ENCODE results near the gene APOO. TPM values are rescaled to one million over a fixed set of nuclear protein-coding genes. Genes with fewer than 3 reads are reported as not detected.

Gene APOO
- total and polyA plus RNA-seq, 2 experiments from 2014 or later: 32.8 to 72.4 TPM

- TF ChIP-seq ZNF462 (CRISPR knock-in tag; IDR thresholded peaks at IDR 0.05): no peak
- no peak for TF ChIP-seq EZH2 (IDR thresholded peaks at IDR 0.05; ENCODE audit: low read depth, unreplicated experiment)
- no peak for TF ChIP-seq NANOG (IDR thresholded peaks at IDR 0.05; ENCODE audit: borderline replicate concordance)
- TF ChIP-seq REST (IDR thresholded peaks at IDR 0.05; ENCODE audit: unreplicated experiment): no peak
Measured at GRCh38 chrX:23936180-23936579, 28.4 kb upstream of the APOO start (continued).

- DNase-seq (ENCODE audit: low spot score): no peak
- Histone ChIP-seq H3K27me3 (ENCODE audit: insufficient read depth) (no peaks in the 10 kb centered on the region), H3K27ac (ENCODE audit: low read depth) (no peak overlapping the region), H3K79me2 (replicated peaks; ENCODE audit: insufficient read depth) (no peaks in the 10 kb centered on the region), H3K4me3 (no peak overlapping the region), H4K20me1 (replicated peaks; ENCODE audit: insufficient read depth) (no peaks in the 10 kb centered on the region), H3F3A (replicated peaks; ENCODE audit: low read depth) (no peaks in the 10 kb centered on the region), H3K4me2 (no peak overlapping the region), H3K4me1 (ENCODE audit: insufficient read depth) (no peaks in the 10 kb centered on the region; the same call in 1 of the 2 replicates), H2AFZ (no peak overlapping the region), H3K36me3 (ENCODE audit: insufficient read depth) (no peaks in the 10 kb centered on the region), H3K9me2 (ENCODE audit: insufficient read depth) (no peaks in the 10 kb centered on the region)
- H3K4me3 Mint-ChIP-seq: no peak overlapping the region
- ATAC-seq: no peak
- TF ChIP-seq EZH2 (IDR thresholded peaks at IDR 0.05; ENCODE audit: low read depth, unreplicated experiment) (no peak), CTCF (conservative IDR thresholded peaks at IDR 0.05; ENCODE audit: low read depth in 2 of 2) (no peak)
- no peak overlapping the region for H3K27ac Mint-ChIP-seq
- H3K27me3 Mint-ChIP-seq (ENCODE audit: insufficient read depth, low read depth, poor library complexity): no peaks in the 10 kb centered on the region
- H3K36me3 Mint-ChIP-seq (ENCODE audit: low read depth): no peaks in the 10 kb centered on the region
- H3K9me3 Mint-ChIP-seq: no peaks in the 10 kb centered on the region
- peaks cover 5% of the 10 kb centered on the region; the same call in 2 of the 3 replicates for H3K4me1 Mint-ChIP-seq
Measured at GRCh38 chrX:23935106-23935505, 27.4 kb upstream of the APOO start.
